GM18526 (cell line): ENCODE data around the gene RAB8A.

ENCODE experiments used
- POLR2A ChIP-seq: IDR thresholded peaks from 3 replicates; pipeline ENCODE4 v1.6.1; 2011; ENCODE audit not compliant: insufficient read length; ENCODE audit errors: extremely low read depth

RAB8A gene

DNA sequence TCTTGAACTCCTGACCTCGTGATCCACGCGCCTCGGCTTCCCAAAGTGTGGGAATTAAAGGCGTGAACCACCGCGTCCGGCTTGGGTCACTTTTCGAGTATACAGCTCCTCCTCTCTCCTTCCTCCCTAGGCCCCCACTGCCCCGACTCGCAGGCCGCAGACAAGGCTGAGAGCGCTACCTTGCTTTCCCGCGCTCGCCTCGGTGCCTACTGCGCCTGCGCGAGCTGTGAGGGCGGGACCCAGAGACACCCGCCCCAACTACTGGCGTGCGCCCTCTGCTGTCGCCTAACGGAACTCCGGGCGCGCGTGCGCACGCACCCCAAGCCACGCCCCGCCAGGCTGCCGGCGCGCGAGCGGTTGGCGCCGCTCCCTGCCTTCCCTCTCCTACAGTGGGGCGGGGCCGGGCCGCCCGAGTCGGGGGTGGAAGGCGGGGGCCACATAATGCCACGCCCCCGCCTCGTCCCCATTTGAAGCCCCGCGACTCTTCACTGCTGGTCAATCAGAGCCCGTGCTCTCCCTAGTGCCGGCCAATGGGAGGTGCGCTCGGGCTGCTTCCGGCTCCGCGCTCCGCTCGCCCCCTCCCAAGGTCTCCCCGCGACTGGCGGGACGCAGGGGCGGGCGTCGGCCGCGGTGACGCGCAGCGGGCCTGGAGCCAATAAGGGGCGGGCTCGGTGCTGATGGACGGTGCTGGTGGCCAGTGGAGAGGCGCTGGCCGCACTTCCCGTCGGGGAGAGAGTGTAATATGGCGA, at the start of gene RAB8A:
TSS of gene RAB8A (plus strand) at position 730 of the 749 bp plus-strand sequence. CDS start at position 743, 13 bp downstream.
- TF ChIP-seq POLR2A: peak; percentile 58

DNA sequence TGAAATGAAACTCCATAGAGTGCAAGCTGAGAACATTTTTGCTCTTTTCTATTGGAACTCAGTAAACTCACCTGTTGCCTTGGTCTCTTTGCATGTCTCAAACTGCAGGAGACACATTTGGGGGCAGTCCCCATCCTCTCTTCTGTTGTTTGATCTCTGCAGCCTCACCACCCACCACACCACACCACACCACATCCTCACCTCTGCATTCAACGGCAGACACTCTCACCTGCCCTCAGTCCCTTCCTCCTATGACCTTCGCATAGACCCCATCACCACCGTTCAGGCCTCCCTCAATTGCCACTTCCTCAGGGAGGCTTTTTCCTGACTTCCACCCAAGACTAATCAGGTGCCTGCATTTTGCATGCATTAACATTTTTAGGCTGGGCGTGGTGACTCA, 49.7 kb upstream of the RAB8A start:
- TF ChIP-seq POLR2A: no peak

DNA sequence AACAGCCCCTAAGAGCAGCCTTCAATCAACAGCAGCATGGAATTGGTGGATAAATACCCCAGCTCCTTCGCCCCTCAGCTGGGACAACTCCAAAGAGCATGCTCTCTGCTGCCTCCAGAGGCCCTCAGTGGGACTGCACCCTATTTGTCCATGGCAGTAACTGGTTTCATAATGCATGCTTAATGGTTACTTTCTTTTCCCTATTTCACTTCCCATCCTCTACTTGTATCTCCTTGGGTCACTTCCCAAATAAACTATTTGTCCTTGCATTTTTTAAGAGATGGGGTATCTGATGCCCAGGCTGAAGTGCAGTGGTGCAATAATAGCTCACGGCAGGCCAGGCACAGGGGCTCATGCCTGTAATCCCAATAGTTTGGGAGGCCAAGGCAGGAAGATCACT, 48.9 kb upstream of the RAB8A start:
- TF ChIP-seq POLR2A: no peak

DNA sequence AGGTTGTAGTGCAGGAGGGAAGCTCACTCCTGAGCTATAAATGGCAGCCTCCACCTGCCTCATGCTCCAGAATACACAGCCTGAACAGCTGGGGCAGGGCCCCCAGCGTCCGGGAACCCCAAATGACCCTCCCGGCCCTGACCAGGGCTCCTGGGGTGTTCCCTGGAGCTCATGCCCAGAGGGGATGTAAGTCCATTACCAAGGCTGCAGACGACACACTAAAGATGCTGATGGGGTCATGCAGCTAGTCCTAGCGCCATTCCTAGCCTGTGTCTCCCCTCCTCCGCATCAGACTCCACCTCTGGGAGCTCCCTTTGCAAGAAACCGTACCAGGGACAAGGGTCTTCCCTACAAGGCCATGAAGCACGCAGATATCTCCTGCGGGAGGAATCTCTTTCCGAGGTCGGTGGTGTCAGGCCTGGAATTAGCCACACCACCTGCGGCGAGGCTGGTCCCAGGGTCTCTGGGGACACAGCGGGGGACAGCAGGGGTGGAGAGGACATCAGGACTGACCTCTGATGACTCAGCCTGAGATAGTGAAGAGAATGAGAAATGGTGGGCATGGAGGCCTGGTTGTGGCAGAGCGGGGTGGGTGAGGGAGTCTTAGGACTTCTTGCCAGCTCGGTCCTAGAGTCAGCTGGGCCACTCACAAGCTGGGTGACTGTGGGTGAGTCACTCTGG, 47.3 kb upstream of the RAB8A start:
- TF ChIP-seq POLR2A: no peak

DNA sequence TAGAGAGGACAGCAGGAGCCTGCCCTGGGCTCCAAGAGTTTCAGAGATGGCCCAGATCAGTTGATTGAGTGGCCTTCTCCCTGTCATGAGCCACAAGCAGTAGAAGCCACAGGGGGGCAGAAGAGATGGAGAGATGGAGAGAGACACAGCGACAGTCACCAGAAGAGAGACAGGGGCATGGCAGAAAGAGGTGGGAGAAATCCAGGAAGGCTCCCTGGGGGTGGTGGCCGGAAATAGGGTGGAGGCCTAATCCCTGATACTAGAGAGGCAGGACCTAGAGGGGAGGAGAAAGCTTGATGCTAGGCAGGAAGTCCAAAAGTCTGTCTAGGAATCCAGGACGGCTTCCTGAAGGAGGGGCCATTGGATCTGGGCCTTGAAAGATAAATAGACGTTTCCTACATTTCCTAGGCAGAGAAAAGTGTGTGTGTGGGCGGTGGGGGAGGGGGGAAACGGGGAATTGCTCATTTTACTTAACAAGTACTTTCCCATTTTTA, 45.0 kb upstream of the RAB8A start:
- no peak for TF ChIP-seq POLR2A

DNA sequence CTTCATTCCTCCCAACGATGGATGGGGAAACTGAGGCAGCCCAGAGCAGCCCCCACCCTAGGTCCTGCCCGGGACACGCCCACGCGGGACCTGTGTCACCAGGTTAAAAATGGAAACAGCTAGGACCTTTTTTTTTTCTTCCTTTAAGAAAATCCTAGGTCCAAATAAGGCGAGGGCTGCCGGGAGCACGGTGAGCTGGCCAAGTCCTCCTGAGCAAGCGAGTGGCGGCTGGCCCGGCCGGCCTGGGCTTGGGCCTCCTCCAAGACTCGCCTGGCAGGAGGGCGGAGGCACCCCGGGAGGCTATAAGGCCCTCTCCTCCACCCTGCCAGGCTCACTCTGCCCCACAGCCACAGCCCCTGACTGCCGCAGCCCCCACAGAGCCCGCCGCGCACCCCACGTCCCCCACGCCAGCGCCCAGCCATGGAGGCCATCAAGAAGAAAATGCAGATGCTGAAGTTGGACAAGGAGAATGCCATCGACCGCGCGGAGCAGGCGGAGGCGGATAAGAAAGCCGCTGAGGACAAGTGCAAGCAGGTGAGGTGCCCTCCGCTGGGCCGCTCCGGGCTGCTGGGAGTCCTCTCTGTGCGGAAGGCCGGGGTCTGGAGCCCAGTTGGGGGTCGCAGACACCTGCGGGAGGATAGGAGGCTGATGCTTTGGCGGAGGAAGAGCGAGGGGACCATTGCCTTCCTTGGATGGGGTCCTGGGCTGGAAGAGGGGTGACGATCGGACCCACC, 44.3 kb upstream of the RAB8A start:
- TF ChIP-seq POLR2A: no peak

DNA sequence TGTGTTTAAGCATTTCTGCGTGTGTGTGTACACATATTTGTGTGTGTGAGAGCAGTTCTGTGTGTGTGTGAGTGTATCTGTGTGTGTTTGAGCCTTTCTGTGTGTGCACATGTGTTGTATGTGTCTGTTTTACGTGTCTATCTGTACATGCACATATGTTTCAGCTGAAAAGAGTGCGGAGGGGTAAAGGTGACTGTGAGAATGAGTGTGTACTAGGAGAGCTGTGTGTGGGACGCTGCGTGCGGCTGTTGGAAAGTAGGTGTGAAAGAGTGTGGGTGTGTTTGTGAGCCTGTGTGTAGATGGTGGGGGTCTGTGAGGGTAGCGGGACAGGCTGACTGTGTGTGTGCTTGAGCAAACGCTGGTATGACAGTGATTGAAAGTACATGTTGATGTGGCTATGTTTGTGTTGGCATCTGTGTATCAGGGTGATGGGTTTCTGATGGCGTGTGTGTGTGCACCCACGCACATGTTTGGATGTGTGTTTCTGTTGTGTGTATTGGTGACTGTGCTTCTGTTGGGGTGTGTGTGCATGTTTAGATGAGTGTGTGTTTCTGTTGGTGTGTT, 42.9 kb upstream of the RAB8A start:
- TF ChIP-seq POLR2A: no peak

DNA sequence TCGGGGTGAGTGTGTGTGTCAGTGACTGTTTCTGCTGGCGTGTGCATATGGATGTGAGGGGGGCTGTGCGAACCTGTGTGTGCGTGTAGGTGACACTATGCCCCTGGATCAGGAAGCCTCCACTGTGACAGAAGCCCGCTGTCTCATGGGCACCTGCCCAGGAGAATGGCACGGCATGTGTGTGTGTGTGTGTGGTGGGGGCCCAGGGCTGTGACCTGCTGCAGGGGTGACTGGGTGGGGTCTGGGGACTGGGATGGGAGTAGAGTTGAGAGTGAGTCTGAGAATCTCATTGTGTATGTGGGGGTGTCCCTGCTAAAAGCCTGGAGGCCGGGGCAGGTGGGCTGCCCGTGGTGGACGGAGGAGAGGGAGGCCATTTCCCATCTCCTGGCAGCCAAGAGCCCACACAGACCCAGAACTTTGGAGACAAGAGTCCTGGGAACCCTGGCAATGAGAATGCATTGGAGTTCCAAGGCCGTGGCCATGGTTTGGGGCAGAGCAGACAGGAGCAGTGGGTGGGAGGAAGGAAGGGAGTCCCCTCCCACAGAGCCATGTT, 41.8 kb upstream of the RAB8A start:
- TF ChIP-seq POLR2A: no peak

DNA sequence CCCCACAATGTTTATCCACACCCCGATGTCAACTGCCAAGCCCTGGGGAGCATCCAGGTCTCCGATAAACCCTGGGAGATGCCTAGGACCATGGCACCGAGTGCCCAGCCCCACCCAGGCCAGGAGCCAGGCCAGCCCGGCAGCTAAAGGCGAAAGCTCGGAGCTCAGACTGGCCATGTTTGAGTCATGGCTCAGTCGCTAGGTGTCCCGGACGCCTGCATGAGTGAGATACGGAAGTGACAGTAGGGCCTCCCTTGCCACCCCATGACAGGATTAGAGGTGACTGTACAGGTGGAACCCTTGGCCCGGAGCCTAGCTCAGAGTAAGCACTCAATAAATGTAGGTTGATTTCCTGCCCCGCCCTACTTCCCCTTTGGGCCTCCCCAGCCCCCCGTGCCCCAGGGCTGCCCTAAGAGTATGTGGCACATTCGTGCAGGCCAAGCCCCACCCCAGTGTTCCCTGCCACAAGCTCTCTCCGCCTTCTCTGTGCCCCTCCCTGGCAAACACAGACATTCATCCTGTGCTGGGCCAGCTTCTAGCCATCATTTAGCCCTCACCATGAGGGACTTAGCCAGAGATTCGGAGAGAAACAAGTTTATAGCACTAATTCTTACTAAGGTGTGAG, 41.2 kb upstream of the RAB8A start:
- TF ChIP-seq POLR2A: peak; percentile 72

DNA sequence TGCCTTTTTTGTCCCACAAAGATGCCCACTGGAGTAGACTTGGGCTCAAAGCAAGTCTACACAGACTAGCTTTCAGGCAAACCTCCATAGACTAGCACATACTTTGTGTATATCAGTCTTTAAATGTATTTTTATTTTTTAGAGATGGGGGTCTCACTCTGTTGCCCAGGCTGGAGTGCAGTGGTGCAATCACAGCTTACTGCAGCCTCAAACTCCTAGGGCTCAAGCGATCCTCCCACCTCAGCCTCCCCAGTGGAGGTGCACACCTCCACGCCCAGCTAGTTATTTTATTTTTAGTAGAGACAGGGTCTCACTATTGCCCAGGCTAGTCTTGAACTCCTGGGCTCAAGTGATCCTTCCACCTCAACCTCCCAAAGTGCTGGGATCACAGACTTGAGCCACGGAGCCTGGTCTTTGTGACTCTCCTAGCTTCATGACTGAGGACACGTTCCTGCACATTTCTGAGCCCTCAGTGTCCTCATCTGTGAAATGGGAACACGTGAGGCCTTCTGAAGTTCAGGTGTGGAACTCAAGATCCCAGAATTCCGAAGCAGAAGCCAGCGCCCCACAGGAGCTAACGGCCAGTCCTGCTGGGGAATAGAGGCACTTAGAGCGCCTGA, 40.5 kb upstream of the RAB8A start:
- TF ChIP-seq POLR2A: no peak

DNA sequence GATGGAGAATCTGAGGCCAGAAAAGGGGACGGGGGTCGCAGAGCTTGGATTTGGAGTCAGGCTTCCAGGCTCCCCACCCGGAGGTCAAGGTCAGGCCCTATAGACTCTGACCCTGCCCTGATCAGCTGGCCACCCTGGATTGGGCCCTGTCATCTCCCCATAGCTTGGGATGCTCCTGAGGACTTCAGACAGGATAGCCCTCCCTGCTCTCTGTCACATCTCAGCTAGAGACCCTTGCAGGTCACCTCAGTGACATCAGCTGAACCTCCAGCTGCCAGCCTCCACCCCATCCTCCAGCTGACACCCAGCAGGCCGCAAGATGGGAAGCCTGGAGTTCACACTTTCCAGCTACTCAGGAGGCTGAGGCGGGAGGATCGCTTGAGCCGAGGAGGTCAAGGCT, 38.2 kb upstream of the RAB8A start:
- TF ChIP-seq POLR2A: no peak

DNA sequence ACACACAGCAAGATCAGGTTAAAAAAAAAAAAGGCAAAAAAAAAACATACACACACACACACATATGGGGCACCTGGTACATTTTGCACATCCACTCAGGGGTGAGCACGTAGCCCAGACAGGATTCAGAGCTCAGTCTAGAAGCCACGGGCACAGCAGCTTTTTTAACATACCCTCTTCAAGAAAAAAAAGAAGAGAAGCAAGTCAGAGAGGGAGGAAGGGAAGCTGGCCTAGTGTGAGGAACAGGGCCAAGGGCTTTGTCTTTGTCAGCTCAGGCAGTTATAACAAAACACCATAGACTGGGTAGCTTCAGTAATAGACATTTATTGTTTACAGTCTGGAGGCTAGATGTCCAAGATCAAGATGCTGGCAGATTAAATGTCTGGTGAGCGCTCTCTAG, 37.7 kb upstream of the RAB8A start:
- no peak for TF ChIP-seq POLR2A

DNA sequence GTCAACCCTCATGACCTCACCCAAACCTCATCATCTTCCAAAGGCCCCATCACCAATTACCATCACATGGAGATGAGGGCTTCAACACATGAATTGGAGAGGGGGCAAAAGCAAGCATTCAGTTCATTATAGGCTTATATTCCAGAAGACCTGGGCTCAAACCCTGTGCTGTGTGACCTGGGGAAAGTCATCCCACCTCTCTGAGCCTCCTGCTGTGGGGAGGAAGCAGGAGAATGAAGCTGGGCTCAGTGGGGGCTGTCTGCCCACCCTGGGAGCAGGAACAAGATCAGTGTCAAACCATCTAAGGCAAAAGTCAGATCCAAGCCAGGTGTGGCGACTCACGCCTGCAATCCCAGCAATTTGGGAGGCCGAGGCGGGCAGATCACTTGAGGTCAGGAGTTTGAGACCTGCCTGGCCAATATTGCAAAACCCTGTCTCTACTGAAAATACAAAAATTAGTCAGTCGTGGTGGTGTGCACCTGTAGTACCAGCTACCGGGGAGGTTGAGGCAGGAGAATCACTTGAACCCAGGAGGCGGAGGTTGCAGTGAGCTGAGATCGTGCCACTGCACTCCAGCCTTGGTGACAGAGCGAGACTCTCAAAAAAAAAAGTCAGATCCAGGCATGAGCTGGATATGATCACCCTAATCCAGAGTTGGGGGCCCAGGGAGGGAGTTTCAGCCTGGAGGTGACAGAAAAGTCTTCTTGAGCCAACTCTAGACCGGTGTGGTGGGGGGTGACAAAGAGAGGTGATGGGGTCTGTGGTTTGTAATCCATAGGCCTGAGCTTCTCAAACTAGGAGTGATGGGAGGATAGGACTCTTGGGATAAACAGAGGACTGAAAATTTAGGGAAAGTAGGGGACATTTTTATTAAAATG, 37.0 kb upstream of the RAB8A start:
- no peak for TF ChIP-seq POLR2A
